GM12891 (cell line): ENCODE measurements around the gene AHDC1.

Experiments used
- DNase-seq: peaks from one replicate; pipeline ENCODE4 v3.0.0; 2011; ENCODE audit warnings: low spot score; ENCODE audit not compliant: insufficient read length
- FAIRE-seq: peaks from 2 replicates; lab custom pipeline; 2011; peaks lifted over from hg19 to GRCh38; lab: Jason Lieb, UNC
- PAX5 ChIP-seq: IDR thresholded peaks from 2 replicates; pipeline ENCODE4 v1.6.1; 2011; ENCODE audit warnings: low read length, moderate library complexity, mild to moderate bottlenecking; ENCODE audit not compliant: insufficient read depth, severe bottlenecking
- POLR2A ChIP-seq: IDR thresholded peaks from 2 replicates; pipeline ENCODE4 v1.6.1; 2011; ENCODE audit warnings: low read depth, low read length, control low read depth
- POLR2AphosphoS5 ChIP-seq: IDR thresholded peaks from 2 replicates; pipeline ENCODE4 v1.6.1; 2011; ENCODE audit warnings: low read depth, low read length, control low read depth
- POU2F2 ChIP-seq: IDR thresholded peaks from 2 replicates; pipeline ENCODE4 v1.6.1; 2011; ENCODE audit warnings: low read depth, mild to moderate bottlenecking, control low read depth, low read length, moderate library complexity
- SPI1 ChIP-seq: IDR thresholded peaks from 2 replicates; pipeline ENCODE4 v1.6.1; 2011; ENCODE audit warnings: low read depth, low read length, control low read depth
- TAF1 ChIP-seq: IDR thresholded peaks from 2 replicates; pipeline ENCODE4 v1.6.1; 2011; ENCODE audit warnings: low read depth, low read length, control low read depth

AHDC1 gene

DNA sequence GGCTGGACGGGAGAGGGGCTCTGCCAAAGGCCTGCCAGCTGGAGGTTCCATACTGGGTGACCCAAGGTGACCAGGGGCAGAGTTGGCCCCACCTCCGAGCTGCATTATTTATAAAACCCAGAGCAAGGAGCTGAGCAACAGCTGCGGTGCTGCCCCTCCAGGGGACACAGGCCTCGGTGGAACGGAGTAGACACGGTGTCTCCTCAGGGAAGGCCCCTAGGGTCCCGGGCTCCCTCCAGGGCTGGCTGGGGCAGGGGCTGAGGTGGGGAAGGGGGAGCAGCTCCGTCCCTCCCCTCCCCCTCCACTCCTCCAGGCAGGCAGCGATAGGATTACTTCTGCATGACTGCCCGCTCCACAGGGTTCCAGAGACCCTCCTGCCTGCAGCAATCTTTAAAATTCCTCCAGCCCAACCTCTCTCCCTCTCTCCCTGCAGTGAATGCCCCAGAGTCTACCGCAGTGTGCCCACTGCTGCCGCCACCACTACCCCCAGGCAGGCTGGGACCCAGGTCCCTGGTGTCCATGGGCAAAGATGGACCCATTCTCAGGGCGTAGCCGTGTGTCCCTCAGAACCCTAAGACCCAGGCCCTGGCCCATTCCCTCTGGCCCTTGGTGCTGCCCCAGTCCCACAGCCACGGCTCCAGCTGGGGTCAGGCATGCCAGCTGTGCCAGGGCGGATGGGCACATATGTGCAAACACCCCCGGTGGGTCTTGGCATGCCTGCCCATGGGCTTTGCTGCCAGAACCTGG is 10.8 kb downstream of the AHDC1 start:
- DNase-seq (no peak), FAIRE-seq (no peak)
- TF ChIP-seq SPI1: no peak
- no peak for TF ChIP-seq TAF1
- no peak for TF ChIP-seq POU2F2

DNA sequence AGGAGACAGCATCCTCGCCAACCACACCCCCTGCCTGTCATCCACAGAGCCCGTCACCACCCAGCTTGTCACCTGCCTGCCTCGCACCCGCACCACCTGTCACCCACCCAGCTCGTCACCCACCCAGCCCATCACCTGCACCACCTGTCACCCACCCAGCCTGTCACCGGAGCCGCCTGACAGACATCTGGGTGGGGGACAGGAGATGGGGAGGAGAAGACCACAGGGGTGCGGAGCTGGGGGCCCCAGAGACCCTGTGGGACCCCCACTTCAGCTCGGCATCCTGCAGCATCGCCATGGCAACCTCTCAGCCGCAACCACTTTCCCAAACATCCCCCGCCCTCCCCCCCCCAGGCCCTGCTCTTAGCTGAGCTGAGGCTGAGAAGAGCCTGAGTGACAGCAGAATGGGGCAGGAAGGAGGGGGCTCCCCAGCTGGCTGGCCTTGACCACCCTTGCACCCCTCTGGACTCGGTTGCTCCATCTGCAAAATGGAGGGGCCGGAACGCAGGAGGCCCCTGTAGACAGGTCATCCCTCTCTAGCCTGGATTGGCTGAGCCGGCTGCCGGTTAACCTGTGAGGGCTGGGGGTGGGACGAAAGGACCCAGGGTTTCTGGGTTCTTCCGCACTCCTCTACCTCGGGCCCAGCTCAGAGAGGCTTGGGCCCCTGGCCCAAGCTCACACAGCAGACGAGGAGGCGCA is 11.6 kb downstream of the AHDC1 start:
- no peak for TF ChIP-seq SPI1
- TF ChIP-seq POU2F2: no peak
- TF ChIP-seq POLR2A: no peak
- TF ChIP-seq POLR2AphosphoS5: no peak
- no peak for TF ChIP-seq PAX5
- no peak for TF ChIP-seq TAF1
- FAIRE-seq: no peak
- no peak for DNase-seq

DNA sequence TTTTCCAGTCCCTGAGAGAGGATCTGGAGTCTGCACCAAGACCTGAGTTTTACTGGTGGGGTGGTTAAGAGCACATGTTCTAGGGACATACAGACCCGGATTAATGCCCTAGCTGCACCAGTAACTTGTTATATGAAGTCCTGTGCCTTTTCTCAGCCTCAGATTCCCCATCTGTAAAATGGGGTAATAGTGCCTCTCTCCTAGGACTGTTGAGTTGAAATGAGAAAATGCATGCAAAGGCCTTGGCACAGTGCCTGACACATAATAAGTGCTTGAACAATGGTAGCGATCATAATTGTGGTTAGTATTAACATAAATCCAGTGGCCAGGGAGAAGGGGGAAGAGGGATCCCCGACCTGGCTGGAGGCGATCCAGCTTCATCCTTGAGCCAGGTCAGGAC is 12.3 kb downstream of the AHDC1 start:
- TF ChIP-seq TAF1 (no peak), PAX5 (no peak), POLR2AphosphoS5 (no peak), POLR2A (no peak), SPI1 (no peak), POU2F2 (no peak)
- DNase-seq: no peak
- FAIRE-seq: no peak

DNA sequence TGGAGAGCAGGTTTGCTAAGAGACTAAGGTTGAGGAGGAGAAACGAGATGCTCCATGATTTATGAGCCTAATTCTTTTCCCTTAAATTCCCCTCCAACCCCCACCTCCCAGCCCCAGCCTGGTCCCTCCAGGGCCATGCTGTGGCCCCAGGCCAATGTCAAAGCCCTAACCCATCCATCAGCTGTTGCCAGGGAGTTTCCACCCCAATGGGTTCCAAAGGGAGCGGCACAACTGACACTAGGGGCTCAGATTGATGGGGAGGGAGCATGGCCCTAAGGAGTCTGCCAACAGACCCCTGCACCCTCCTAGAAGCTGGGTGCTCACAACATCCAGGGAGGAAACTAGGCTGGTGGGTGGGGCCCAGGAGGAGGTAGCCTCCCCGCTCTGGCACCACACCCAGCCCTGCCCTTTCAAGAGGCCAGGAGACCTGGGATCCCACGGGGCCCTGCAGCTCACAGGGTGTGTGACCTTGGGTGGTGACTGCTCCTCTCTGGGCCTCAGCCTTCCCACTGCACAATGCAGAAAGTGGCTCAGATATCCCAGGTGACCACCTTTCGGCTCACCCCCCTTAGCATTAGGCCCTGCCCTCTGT is 12.9 kb downstream of the AHDC1 start:
- FAIRE-seq (no peak), DNase-seq (no peak)
- TF ChIP-seq PAX5: no peak
- no peak for TF ChIP-seq TAF1
- TF ChIP-seq POU2F2: no peak
- no peak for TF ChIP-seq SPI1
- TF ChIP-seq POLR2A: no peak
- TF ChIP-seq POLR2AphosphoS5: no peak

DNA sequence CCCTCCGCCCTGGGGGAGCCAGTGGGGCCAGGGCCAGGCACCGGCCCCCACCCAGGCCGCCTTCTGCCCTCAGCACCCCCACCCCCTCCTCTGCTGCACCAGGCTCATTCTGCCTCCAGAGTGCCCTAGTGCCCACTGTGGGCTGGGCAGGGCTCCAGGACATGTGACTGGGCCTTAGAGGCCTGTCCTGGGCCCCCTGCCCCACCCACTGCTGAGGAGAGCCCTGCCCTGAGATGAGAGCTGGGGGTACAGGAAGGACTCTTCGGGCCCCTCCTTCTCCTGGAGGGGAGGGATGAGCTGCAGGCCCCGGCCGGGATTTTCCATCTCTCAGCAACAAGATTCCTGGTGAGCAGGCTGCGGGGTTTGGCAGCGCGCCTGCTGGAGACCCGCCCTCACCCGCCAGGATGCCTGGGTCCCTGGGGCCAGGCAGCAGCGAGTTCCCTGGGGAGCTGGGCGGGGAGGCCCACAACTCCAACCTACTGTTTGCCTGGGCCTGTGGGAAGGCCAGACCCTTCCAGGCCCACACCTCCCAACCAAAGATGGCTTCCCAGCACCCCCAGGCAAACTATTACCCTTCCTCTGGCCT is 14.0 kb downstream of the AHDC1 start:
- FAIRE-seq (no peak), DNase-seq (no peak)
- no peak for TF ChIP-seq PAX5
- no peak for TF ChIP-seq POLR2A
- TF ChIP-seq SPI1: no peak
- no peak for TF ChIP-seq TAF1

DNA sequence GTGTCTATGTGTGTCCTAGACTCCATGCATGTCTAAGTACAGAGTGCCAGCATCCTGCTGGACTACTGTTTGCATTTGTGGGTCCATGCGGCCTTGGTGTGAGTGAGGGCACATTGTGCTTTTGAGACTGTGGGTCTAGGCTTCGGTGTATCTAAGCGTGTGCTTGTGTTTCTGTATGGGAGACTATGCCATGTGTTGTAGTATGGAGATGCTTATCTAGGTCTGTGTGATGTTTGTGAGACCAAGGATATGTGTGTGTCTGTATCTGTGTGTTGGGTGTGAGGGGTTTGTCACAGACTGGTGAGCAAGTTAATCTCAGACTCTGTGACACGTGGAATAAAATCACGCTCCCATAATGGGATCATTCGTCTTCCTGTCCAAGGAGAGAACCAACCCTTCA is 14.5 kb downstream of the AHDC1 start:
- TF ChIP-seq POLR2A: no peak
- no peak for TF ChIP-seq POU2F2
- TF ChIP-seq SPI1: no peak
- TF ChIP-seq TAF1: no peak
- TF ChIP-seq PAX5: no peak
- no peak for TF ChIP-seq POLR2AphosphoS5
- no peak for DNase-seq
- no peak for FAIRE-seq

DNA sequence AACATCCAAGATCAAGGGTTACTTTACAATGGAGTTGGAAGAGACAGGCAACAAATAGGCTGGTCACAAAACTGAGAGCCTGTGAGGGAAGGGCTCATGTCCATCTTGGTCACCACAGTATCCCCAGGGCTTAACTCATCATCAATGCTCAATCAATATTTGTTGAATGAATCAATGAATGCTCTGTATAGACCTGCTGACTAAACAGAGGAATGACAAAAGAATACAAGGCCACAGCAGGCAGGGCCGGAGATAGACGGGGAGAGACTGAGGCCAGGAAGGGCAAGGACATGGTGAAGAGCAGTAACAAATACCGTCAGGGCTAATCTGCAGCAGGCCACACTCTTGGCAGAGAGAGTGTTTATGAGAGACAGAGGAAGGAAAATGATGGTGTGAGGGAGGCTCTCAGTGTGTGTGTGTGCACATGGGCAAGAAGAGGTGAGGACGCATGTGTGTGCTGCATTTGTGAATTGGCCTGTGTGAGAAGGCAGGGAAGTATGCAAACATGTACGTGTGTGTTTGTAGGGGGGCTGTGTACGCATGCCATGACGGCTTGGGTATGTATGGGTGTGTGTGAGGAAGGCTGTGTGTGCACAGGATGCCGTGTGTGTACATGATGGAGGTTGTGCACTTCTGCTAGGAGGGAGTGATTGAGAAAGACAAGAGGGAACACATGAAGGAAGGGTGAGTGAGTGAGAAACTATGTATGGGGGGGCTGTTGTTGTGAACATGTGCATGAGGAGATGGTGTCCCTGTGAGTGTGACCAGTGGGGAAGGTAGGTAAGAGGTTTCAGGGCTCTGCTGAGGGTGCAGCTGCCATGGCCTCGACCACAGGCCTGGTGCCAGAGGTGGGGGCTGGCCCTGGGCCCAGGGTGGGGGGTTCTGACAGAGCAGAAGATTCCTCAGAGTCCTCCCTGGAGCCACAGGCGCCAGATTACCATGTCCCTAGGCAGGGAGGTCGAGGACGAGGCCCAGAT is 15.4 kb downstream of the AHDC1 start:
- FAIRE-seq (no peak), DNase-seq (no peak)
- TF ChIP-seq POLR2A: no peak
- no peak for TF ChIP-seq TAF1
- no peak for TF ChIP-seq POLR2AphosphoS5
- no peak for TF ChIP-seq SPI1
- no peak for TF ChIP-seq PAX5
- no peak for TF ChIP-seq POU2F2

DNA sequence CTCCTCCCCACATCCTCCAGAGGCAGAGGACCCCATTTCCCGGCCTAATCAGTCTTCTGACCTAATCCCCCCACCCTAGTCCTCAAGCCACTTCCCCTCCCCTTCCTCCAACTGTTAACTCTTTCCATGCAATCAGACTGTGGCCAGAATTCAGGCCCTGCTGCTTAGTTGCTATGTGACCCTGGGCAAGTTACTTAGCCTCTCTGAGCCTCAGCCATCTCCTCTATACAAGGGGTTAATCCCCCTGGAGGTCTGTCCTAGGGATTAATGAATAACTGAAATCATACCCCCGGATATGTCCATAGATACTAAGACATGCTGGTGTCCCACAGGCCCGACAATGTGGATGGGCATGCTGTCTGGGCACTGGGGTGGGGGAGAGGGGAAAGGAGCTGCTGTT is 18.3 kb downstream of the AHDC1 start:
- FAIRE-seq (no peak), DNase-seq (no peak)
- TF ChIP-seq POLR2A (no peak), POLR2AphosphoS5 (no peak)

DNA sequence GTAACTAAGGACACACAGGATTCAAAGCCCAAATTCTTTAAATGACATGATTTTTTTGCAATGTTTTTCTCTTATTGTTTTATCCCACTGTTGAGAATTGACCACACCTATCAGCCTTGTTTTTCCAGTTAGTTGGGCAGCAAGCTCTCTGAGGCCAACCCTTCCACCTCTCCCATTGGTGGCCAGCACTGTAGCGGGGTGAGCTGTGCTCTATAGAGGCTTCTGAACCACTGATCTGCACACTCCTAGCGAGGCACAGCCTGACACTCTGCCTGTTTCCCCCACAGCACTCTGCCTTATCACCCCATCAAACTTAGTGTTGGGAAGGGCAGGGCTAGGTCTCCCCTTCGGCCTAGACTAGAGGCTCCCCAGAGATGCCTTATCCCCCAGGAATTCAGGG is 19.5 kb downstream of the AHDC1 start:
- DNase-seq: no peak
- FAIRE-seq: no peak
- TF ChIP-seq POLR2A (no peak), POU2F2 (no peak), TAF1 (no peak), POLR2AphosphoS5 (no peak), PAX5 (no peak), SPI1 (no peak)
